Measurements from ENCODE around the gene CFAP46. TPM values are rescaled to one million over a fixed set of nuclear protein-coding genes. Genes with fewer than 3 reads are reported as not detected.
"Not testable (repeated sequence)": the region's sequence is repeated elsewhere in the genome, so short reads cannot be mapped to it uniquely, and the experiment has no call there.

CFAP46 gene
- total RNA-seq, 1 donor from 2014 or later = 15.4 TPM

GRCh38 chr10:132802694-132803320 is 139.6 kb downstream of the CFAP46 start:
- no peak for TF ChIP-seq CTCF (IDR thresholded peaks at IDR 0.05; ENCODE audit: unreplicated experiment)
- no peak for DNase-seq (ENCODE audit: low spot score, unreplicated experiment)
- no peak overlapping the region for H3K27ac Mint-ChIP-seq
- no peak overlapping the region for H3K4me3 Mint-ChIP-seq (ENCODE audit: low read depth)
- H3K36me3 Mint-ChIP-seq (ENCODE audit: insufficient read depth) = peaks cover 3% of the 10 kb centered on the region
- H3K4me1 Mint-ChIP-seq (ENCODE audit: low read depth) = peaks cover 1% of the 10 kb centered on the region
- no peaks in the 10 kb centered on the region for H3K27me3 Mint-ChIP-seq
- no peaks in the 10 kb centered on the region for H3K9me3 Mint-ChIP-seq (ENCODE audit: low read depth)

- Mint-ChIP-seq H3K36me3 (ENCODE audit: insufficient read depth) (peaks cover 3% of the 10 kb centered on the region), H3K4me1 (ENCODE audit: low read depth) (peaks cover 1% of the 10 kb centered on the region), H3K27me3 (peaks cover 4% of the 10 kb centered on the region), H3K27ac (no peak overlapping the region), H3K9me3 (ENCODE audit: low read depth) (no peaks in the 10 kb centered on the region), H3K4me3 (ENCODE audit: low read depth) (no peak overlapping the region)
- no peak for DNase-seq (ENCODE audit: low spot score, unreplicated experiment)
- no peak for TF ChIP-seq CTCF (IDR thresholded peaks at IDR 0.05; ENCODE audit: unreplicated experiment)
These were observed 140.3 kb downstream of the CFAP46 start for GRCh38 chr10:132802048-132802447.

DNA sequence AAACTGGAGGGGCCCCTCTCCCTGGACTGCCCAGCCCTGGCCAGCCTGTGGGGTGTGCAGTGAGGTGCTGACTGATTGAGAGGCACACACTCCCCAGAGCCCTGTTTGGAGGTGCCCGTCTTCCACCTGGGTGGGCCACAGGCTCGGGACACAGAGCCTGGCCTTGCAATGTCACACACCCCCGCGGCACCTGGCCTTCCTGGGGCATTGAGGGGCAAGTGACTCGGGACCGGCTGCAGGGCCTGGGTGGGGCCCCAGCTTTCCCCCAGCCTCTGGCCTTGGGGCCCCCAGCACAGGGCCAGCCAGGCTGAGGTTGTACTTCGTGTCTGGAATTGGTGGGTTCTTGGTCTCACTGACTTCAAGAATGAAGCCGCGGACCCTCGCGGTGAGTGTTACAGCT is 142.5 kb downstream of the CFAP46 start:
- Mint-ChIP-seq H3K4me3 (ENCODE audit: low read depth) (no peak overlapping the region), H3K27me3 (peaks cover 6% of the 10 kb centered on the region), H3K36me3 (ENCODE audit: insufficient read depth) (peaks cover 3% of the 10 kb centered on the region), H3K27ac (no peak overlapping the region), H3K4me1 (ENCODE audit: low read depth) (peaks cover 1% of the 10 kb centered on the region), H3K9me3 (ENCODE audit: low read depth) (no peaks in the 10 kb centered on the region)
- no peak for DNase-seq (ENCODE audit: low spot score, unreplicated experiment)
- TF ChIP-seq CTCF (IDR thresholded peaks at IDR 0.05; ENCODE audit: unreplicated experiment) = no peak

DNA sequence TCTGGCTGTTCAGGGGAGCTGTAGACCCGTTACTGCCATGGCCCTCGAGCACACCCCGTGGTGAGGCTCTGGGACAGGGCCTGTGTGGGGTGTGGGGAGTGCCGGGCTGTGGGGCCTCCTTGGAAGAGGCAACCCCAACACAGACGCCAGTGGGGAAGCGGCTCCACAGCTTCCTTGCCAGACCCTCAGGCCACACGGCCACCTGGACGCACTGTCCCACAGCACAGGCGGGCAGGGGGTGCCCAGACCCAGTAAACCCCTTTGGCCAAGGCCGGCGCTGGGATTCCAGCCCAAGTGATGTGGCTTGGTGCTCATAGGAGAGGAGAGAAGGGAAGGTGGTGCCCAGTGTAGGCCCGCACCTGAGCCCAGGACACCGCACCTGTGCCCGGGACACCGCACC is 143.5 kb downstream of the CFAP46 start:
- Mint-ChIP-seq H3K27me3 (peaks cover 6% of the 10 kb centered on the region), H3K9me3 (ENCODE audit: low read depth) (no peaks in the 10 kb centered on the region), H3K4me3 (ENCODE audit: low read depth) (no peak overlapping the region), H3K4me1 (ENCODE audit: low read depth) (no peaks in the 10 kb centered on the region), H3K27ac (no peak overlapping the region), H3K36me3 (ENCODE audit: insufficient read depth) (peaks cover 3% of the 10 kb centered on the region)
- no peak for DNase-seq (ENCODE audit: low spot score, unreplicated experiment)
- no peak for TF ChIP-seq CTCF (IDR thresholded peaks at IDR 0.05; ENCODE audit: unreplicated experiment)

- H3K27ac Mint-ChIP-seq = no peak overlapping the region
- H3K36me3 Mint-ChIP-seq (ENCODE audit: insufficient read depth) = peaks cover 3% of the 10 kb centered on the region
- no peaks in the 10 kb centered on the region for H3K4me1 Mint-ChIP-seq (ENCODE audit: low read depth)
- no peak for DNase-seq (ENCODE audit: low spot score, unreplicated experiment)
- no peak for TF ChIP-seq CTCF (IDR thresholded peaks at IDR 0.05; ENCODE audit: unreplicated experiment)
- peaks cover 6% of the 10 kb centered on the region for H3K27me3 Mint-ChIP-seq
- no peaks in the 10 kb centered on the region for H3K9me3 Mint-ChIP-seq (ENCODE audit: low read depth)
- no peak overlapping the region for H3K4me3 Mint-ChIP-seq (ENCODE audit: low read depth)
These were observed 144.0 kb downstream of the CFAP46 start for GRCh38 chr10:132798403-132798802.

DNA sequence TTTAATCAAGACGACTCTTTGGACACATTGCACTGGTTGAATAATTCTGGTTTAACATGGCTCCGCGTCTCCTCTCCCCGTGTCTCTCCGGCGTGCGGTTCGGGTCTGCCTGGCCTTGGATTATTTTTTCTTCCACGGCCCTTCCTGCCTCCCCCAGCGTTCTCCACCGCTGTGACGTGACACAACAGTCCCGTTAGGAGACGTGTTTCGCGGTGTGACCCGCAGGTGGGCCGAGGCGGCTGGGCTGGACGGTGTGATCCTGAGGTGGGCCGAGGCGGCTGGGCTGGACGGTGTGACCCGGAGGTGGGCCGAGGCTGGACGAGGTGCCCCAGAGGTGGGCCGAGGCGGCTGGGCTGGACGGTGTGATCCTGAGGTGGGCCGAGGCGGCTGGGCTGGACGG is 144.4 kb downstream of the CFAP46 start:
- H3K27ac Mint-ChIP-seq; H3K4me1 Mint-ChIP-seq (ENCODE audit: low read depth); H3K9me3 Mint-ChIP-seq (ENCODE audit: low read depth); H3K36me3 Mint-ChIP-seq (ENCODE audit: insufficient read depth); H3K27me3 Mint-ChIP-seq; DNase-seq (ENCODE audit: low spot score, unreplicated experiment); H3K4me3 Mint-ChIP-seq (ENCODE audit: low read depth): not testable (repeated sequence)
